SH-SY5Y (cell line): ENCODE measurements around the gene KRTAP1-5.

ENCODE experiments used
- GATA2 ChIP-seq: IDR thresholded peaks from 2 replicates; pipeline ENCODE4 v1.6.1; 2011; ENCODE audit warnings: mild to moderate bottlenecking, low read depth, low read length
- GATA3 ChIP-seq: IDR thresholded peaks from 2 replicates; pipeline ENCODE4 v1.6.1; 2011; ENCODE audit warnings: low read depth, mild to moderate bottlenecking, low read length, moderate library complexity

GRCh38 chr17:41015454-41015853, 11.6 kb downstream of the KRTAP1-5 start:
- TF ChIP-seq GATA2 (no peak), GATA3 (no peak)
